GM19351 (cell line): Measurements from ENCODE around the gene ANXA2R.
"Not testable (repeated sequence)": the region's sequence is repeated elsewhere in the genome, so short reads cannot be mapped to it uniquely, and the experiment has no call there.

Source experiments
- ATAC-seq: cut with Tn5 transposase; IDR thresholded peaks from one replicate; pipeline ENCODE4 v1.9.1; 2021; ENCODE audit warnings: mild to moderate bottlenecking, moderate library complexity; ENCODE audit not compliant: unreplicated experiment

ANXA2R gene, protein sequence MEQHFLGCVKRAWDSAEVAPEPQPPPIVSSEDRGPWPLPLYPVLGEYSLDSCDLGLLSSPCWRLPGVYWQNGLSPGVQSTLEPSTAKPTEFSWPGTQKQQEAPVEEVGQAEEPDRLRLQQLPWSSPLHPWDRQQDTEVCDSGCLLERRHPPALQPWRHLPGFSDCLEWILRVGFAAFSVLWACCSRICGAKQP

DNA sequence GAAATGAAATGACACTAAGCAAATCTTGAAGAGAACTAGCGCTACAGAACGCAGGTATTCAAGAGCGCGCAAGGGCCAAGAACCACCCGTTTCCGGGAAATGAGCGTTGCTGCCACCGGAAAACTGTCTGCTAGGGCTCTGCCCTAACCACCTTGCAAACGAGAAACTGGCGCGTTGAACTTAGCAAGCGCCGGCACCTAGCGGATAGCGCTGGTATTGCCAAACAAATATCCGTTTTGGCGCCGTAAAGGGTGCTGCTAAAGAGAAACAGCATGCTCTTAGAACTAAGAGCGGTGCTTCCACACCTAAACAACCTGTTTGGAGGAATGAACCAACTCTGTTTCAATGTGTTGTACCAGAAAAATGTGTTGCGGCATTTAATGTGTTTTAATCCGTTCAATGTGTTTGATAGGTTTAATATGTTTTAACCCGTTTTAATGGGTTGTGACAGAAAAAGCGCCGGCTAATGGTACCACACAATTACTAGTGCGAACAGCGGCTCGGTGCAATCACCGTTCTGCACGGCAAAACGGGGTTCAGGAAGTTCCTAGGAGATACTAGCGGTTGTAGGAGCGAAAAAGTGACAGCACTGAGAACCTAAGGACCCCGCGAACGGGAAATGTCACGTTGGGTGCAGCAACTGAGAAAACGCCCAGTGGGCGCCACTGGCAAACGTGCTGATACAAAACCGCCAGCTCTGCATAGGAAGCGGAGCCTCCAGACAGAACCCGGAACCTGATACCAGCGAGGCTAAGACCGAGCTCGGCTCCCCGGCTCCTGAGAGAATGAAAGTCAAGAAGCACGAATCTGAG, at the start of gene ANXA2R:
ANXA2R (minus strand) TSS at position 33 of the 812 bp plus-strand sequence. CDS start 273 bp downstream, outside the sequence.
- peak; percentile 38 for ATAC-seq

DNA sequence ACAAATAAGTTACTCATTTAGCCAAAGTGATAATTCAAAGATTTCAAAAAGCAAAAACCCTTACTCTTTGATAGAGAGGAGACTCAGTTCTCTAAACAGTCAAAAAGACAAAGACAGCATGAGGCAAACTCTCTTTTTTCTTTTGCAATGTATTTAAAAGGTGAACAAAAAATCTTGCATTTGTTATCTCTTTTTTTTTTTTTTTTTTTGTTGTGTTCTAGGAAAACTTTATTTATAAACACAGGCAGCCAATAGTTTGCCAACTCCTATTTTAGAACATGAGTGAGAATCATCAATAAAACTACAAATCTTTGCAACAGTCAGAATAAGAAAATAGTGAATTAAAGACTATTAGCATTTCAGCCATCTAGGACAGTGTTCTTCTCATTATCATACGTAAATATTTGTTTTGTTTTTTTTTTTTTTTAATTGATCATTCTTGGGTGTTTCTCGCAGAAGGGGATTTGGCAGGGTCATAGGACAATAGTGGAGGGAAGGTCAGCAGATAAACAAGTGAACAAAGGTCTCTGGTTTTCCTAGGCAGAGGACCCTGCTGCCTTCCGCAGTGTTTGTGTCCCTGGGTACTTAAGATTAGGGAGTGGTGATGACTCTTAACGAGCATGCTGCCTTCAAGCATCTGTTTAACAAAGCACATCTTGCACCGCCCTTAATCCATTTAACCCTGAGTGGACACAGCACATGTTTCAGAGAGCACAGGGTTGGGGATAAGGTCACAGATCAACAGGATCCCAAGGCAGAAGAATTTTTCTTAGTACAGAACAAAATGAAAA, 46.2 kb upstream of the ANXA2R start:
- not testable (repeated sequence) for ATAC-seq

DNA sequence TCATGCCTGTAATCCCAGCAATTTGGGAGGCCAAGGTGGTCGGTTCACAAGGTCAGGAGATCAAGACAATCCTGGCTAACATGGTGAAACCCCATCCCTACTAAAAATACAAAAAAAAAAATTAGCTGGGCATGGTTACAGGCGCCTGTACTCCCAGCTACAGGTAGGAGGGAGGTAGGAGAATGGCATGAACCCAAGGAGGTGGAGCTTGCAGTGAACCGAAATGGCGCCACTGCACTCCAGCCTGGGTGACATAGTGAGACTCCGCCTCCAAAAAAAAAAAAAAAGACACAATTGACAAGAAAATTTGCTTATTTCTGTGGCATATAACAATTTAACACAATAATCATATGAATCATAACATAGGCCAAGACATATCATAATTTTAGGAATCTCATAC, 45.3 kb upstream of the ANXA2R start:
- ATAC-seq, result no peak

DNA sequence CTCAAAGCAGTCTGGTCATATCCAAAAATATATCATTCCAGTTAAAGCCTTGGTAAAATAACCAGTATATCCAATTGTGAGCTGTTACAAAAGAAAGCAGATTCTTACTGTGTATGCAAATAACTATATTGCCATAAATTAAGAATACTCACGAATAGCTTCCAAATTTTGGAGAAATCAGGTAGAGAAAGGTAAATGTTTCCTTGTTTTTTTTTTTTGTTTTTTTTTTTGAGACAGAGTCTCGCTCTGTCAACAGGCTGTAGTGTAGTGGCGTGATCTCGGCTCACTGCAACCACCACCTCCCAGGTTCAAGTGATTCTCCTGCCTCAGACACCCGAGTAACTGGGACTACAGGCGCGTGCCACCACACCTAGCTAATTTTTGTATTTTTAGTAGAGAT, 44.3 kb upstream of the ANXA2R start:
- not testable (repeated sequence) for ATAC-seq

DNA sequence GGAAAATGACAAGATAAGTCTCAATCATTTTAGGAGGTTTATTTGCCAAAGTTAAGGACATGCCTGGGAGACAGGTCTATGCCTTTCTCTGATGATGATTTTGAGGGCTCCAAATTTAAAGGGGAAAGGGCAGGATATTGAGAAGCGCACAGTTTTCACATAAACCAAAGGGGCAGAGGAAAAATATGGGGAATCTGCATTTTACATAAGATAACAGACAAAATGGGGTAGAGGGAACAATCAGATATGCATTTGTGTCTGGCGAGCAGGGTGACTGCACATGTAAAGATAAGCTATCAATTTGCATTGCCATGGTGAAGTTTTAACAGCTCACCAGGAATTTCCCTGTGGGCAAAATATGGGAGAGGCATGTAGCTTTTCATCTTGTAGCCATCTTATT, 41.2 kb upstream of the ANXA2R start:
- ATAC-seq, result not testable (repeated sequence)

DNA sequence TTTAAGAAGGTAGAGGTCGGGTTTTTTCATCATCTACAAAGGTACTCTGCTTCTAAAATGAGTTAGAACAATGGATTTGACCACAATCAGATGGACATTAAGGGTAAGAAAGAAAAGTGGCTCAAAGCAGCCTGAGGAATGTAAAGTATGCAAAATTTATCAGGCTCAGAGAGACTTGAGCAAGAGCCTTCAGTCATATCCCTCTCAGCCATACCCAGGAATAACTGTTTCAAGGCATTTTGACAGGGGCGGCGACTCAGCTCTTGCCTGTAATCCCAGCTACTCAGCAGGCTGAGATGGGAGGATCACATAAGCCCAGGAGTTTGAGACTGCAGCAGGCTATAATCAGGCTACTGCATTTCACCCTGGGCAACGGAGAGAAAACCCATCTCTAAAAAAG, 38.8 kb upstream of the ANXA2R start:
- no peak for ATAC-seq

DNA sequence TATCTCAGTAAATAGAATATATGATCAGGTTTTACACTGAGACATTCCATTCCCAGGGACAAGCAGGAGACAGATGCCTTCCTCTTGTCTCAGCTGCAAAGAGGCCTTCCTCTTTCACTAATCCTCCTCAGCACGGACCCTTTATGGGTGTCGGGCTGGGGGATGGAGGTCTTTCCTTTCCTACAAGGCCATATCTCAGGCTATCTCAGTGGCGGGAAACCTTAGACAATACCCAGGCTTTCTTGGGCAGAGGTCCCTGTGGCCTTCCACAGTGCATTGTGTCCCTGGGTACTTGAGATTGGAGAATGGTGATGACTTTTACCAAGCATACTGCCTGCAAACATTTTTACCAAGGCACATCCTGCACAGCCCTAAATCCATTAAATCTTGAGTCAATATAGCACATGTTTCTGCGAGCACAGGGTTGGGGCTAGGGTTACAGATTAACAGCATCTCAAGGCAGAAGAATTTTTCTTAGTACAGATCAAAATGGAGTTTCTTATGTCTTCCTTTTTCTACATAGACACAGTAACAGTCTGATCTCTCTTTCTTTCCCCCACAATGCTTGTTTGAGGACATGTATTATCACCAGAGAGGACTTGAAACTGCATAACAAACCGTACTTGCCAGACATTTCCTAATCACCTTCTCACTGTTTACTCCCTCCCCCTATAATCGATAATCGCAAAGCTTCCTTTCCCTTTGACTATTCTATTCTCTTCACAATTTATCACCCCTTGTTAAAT, 37.5 kb upstream of the ANXA2R start:
- not testable (repeated sequence) for ATAC-seq

DNA sequence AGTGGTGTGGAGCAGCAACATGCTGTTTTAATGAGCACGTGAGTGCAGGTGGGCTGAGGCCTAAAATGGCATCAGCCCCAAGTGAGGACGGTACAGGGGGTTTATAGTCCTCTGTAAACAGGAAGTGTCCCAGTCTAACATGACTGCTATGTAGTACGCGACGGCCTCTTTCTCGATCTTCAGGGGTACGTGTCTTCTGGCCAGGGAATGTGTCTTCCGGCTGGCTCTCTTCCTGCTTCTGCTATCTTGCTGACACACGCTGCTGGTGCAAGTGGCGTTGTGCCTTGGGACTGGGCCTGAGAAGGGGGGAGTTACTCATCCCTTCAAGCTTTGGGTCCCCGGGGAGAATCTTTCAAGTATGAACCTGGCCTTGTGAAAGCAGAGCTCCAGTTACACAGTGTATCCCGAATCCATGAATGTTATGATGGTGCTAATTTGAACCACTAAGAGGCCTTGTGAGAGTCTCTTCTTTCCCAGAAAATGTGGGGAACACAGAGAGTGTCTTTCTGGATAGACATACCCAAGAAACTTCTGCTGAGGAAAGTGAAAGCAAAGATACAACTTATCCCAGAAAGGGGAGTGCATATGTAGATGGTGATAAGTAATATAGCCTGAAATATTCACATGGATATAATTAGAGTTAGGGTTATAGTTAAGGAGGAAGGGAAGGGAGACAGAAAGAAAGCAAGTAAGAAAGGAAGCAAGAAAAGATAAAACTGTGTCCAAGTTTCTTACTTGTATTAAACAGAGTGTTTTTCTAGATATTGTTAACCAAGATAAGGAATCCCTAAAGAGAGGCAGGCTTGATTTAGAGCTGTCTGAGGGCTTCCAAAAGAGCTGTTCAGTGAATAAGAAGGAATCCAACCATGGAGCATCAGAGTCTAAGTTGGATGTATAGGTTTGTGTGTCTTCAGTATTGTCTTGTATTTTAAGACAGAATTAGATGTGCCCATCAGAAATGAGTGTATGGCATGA, 35.5 kb upstream of the ANXA2R start:
- no peak for ATAC-seq

DNA sequence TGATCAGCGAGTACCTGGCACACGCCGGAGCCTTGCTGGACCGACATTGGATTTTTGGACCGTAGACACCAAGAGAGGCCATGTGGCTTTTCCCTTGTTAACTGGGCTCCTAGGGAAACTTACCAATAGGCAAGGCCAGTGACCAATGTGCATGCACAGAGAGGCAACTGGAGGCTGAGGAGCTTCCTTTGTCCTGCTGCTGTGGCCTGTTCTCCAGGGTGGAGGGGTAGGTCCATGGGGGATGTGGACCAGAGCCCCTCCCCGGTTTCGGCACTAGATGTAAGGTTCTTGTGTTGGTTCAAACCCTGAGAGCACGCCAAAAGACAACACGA, 34.8 kb upstream of the ANXA2R start:
- ATAC-seq, result no peak

DNA sequence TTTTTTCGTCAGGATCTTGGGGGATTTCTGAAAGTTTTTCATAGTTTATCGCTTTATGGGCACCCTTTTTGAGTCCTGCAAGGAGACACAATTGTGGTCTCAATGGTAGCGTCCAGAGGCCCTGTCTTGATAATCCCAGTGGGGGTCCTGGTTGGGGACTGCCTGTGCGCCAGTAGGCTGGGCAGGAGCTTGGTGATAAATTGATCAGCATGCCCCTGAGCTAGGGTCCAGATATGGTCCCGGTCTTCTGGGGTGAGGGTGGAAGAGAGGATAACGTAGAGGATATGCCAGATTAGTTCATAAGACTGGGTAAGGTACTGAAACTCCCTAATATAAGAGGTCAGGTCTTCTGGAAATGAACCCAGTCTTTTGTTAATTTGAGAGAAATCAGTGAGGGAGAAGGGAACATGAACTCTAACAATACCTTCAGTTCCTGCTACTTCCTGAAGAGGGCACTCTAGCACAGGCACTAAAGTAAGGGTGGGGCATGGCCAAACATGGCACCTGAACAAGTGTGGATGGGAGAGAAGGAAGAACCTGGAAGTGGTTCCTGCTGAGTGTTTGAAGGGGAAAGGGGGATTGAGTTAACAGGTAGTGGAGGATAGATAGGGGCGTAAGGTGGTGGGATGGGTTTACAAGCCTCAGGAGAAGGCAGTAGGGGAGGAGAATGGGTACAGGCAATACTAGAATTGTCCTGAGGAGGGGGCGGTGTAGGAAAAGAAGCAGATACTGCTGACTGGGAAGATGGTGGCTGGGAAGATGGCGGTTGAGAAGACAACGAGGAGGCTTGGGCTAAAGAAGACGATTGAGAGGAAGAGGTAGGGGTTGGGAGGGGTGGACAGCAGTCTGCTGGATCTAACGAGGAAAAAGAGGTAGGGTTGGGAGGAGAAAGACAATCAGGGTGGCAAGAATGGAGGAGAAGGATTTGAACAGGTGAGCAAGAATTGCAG, 33.8 kb upstream of the ANXA2R start:
- peak; percentile 52 for ATAC-seq

DNA sequence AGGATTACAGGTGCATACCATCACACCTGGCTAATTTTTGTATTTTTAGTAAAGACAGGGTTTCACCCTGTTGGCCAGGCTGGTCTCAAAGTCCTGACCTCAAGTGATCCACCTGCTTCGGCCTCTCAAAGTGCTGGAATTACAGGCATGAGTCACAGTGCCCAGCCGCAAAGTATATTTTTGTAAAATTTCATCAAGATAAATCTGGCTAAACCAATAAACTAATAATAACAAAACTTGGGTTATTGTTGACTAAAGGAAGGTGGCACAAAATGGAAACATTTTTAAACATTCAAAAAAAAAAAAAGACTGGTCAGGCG, 29.2 kb upstream of the ANXA2R start:
- not testable (repeated sequence) for ATAC-seq

DNA sequence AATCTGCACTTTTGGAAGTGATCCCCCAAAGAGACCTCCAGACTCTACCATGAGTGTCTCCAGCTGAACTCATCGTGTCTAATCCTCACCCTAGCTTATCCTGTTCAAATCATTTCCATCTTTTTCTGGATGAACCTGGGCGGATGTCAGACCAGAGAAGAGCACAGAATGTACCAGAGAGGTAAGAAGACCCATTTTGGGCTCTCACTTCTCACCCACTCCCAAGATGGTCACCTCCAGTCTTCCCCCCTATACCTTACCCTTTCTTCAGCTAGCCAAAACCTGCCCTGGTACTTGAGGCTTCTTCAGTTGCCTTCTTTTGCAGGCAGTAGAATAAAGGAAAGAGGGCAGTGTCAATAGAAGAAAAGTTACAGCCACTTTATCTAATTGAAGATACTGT, 27.9 kb upstream of the ANXA2R start:
- ATAC-seq, result no peak

DNA sequence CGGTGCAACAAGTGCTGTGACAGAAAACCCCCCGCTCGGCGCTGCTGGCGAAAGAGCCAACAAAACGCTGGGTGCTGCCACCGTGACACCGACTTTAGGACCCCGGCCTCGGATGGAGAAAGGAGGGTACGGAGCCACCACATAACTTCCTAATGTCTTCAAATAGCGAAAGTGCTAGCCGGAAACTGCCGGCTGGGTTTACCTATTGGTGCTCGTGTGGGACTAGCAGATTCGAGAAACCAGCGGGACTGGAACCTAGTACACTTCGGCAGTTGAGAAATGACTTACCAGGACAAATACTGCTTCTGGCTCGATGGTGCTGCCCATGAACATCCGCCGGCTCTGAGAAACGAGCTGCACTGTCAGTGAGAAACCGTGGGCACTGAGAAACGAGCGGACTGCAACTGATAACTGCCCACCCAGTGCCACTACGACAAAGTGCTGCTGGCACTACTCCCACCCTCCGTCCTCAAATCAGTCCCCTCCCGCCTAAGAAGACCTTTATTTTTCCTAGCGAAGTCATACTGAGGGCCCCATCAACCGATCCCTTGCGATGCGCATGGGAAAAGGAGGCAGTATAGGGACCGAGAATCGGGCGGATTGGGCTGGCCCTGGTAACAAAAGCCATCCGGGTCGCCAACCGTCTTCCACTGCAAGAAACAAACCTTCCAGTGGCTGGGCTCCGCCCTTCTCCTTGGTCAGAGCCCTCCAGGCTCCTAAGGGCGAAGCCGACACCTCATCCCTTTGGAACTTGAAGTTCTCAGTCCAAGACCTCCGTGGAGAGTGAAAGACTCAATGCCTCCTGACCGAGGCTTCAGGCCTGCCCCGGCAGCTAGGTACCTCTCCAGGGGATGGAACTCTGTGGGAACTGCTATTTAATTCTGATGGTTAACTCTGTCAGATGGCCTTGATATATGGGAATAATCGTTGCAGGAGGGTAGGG, 27.0 kb upstream of the ANXA2R start:
- ATAC-seq, result peak; percentile 32

DNA sequence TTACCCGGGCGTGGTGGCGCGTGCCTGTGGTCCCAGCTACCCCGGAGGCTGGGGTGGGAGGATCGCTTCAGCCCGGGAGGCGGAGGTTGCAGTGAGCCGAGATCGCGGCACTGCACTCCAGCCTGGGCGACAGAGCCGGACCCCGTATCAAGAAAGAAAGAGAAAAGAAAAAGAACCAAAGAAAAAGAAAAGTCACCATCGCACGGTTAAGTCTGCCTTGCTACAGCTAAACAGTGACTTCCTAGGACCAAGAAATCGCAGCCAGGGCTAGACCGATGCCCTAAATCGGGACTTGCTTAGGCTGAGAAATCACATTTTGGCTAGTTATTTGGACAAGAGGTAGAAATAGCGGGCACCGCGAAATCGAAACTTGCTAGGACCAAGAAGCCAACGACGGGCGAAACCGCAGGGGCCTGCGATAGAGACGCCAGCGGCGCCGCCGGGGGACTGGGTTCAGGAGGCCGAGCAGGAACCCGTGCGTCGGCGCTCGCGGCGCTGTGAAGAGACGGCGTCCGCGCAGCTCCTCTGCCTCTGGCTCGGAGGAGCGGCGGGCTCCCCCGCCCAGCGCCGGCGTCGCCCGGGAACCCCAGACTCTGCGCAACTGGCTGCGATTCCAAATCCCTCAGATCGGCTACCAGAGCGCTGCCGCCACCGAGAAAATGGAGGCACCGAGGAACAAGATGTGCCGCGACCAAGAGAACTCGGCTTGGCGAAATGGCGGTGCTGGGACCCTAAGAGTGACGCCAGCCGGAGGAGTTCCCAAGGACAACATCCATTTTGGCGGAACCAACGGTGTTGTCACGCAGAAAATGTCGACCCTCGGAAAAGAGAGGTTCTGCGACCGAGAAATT, 26.1 kb upstream of the ANXA2R start:
- ATAC-seq, result peak; percentile 22

DNA sequence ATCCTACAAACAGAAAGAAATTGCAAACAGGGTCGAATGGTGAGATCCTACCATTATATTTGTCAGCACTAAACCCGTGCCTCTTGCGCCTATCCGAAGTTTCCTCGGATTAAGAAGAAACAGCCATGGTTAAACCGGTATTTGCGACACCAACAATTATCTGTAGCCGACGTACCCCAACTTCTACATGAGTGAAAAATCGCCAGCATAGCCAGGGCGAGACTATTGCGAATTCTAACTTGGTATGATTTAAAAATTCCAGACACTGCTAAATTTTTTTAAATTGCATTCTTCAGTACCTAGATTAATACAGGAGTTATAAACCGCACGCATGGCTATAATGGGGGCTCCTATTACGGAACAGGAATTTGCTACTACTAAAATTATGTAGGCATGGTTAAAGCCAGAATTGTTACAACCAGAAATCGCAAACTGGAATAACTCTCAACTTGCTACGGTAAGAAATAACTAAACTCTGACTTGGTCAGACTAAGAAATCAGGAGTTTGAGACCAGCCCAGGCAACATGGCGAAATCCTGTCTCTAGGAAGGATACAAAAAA, 25.3 kb upstream of the ANXA2R start:
- no peak for ATAC-seq

DNA sequence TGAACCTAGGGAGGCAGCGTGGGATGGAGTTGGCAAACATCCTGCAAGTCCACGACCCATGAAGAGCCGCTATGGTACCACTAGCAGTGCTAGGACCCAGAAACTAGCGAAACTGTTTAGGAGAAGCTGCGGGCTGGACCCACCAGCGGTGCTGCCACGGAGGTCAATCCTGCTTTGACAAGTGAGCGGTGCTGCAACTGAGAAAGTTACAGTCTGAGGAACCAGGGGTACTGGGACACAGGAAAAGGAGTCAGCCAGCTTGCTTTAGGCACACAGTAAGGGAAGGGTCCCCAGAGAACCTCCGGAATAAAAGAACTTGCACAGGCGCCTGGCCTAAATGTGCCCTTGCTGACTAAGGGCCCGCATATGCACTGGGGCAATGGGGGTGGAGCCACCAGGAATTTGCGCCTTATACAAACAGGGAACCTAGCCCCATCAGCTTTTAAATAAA, 23.6 kb upstream of the ANXA2R start:
- no peak for ATAC-seq
